Heart right ventricle (tissue), 16 donors: ENCODE data around the gene HOXD9. TPM values are rescaled to one million over a fixed set of nuclear protein-coding genes. Genes with fewer than 3 reads are reported as not detected.

Experiments
- ATAC-seq, 8 donors: fragments of 200-7000 bp; cut with Tn5 transposase; one replicate each; pipeline ENCODE4 v1.9.1; 2020; ENCODE audit warnings: mild to moderate bottlenecking in 8 of 8, moderate library complexity in 8 of 8, moderate number of reproducible peaks in 1 of 8
- DNase-seq, 2 donors: peaks; one replicate each; pipeline ENCODE4 v3.0.0-alpha.2; 2020
- H3K27ac ChIP-seq, 10 donors: fragments of 200-600 bp; sonication (generic) in 2 of 10; one replicate each; pipeline versions ENCODE4 v1.5.0 to v1.8.0; 2020 to 2022; ENCODE audit warnings: mild to moderate bottlenecking in 3 of 10
- H3K27me3 ChIP-seq, 7 donors: fragments of 200-600 bp; one replicate each; pipeline ENCODE4 v1.8.0; 2021 to 2022; ENCODE audit warnings: mild to moderate bottlenecking in 2 of 7
- H3K36me3 ChIP-seq, 9 donors: fragments of 200-600 bp; sonication (generic) in 1 of 9; one replicate each; pipeline versions ENCODE4 v1.5.0 to v1.8.0; 2020 to 2022; ENCODE audit warnings: mild to moderate bottlenecking in 2 of 9
- H3K4me1 ChIP-seq, 9 donors: fragments of 200-600 bp; sonication (generic) in 1 of 9; one replicate each; pipeline versions ENCODE4 v1.5.0 to v1.8.0; 2020 to 2022; ENCODE audit warnings: mild to moderate bottlenecking in 4 of 9
- H3K4me3 ChIP-seq, 10 donors: fragments of 200-600 bp; sonication (generic) in 2 of 10; one replicate each; pipeline versions ENCODE4 v1.5.0 to v1.8.0; 2020 to 2022; ENCODE audit warnings: mild to moderate bottlenecking in 7 of 10, moderate library complexity in 2 of 10
- H3K9me3 ChIP-seq, 11 donors: fragments of 200-600 bp in 10 of 11; sonication (generic) in 2 of 11; one replicate each; pipeline versions ENCODE4 v1.5.0 to v1.8.0; 2013 to 2022; ENCODE audit warnings: mild to moderate bottlenecking in 2 of 11, control low read depth in 1 of 11, moderate library complexity in 1 of 11
- WGBS, 2 donors: extraction: QIAGEN DNeasy Blood & Tissue Kit; methylation state at CpG; one replicate each; pipeline ENCODE4 v1.1.7; 2013; ENCODE audit warnings: inconsistent platforms in 1 of 2; 5-methylcytosine and 5-hydroxymethylcytosine counted together
- intact Hi-C, 10 donors: fragments of 100-400 bp; cut with DNase I; formaldehyde crosslinking; loops; one replicate each; pipeline versions ENCODE4 v1.11.1 to v1.14.2; 2022
- polyA plus RNA-seq, 2 donors: library from polyadenylated mRNA; stranded (reverse); fragments of 200-250 nt; gene quantifications; one replicate each; pipeline ENCODE4 v1.2.3, GENCODE V29; 2013
- total RNA-seq, 10 donors: library from RNA; stranded (reverse); fragmentation: NEBNext Ultra II Directional in 3 of 10; extraction: Animal tissue kit (Norgen Biotek cat#: 25700) in 3 of 10; gene quantifications; one replicate each; pipeline versions ENCODE4 v1.2.1 to v1.2.4, GENCODE V29; 2021 to 2023
- TF ChIP-seq, protein P1 (sequence below), 9 donors: fragments of 200-600 bp; sonication (generic) in 2 of 9; IDR thresholded peaks; one replicate each; pipeline versions ENCODE4 v1.5.0 to v1.8.0; 2021 to 2022; ENCODE audit warnings: antibody characterized with exemption in 9 of 9, mild to moderate bottlenecking in 5 of 9, moderate library complexity in 1 of 9
- donor health status: Arrhythmogenic right ventricular cardiomyopathy.
- donor health status: ischemic (EF 13 %, LVEDD 7.1; RV severe dilation, severe dysfunction).
- donor health status: healthy with polysubstance abuse.
- donor health status: DM: no; HTN: yes; CAD: no.
- donor health status: DM: no; HTN: no; CAD: no.
- donor health status: ischemic (EF 25% LVEDD 6.9; RV normal size, moderate dysfunction).
- donor health status: ischemic (EF 25% LVEDD 5.7; RV mildly dilated, moderate dysfunction).
- donor health status: healthy.
- donor health status: DM: yes; HTN: yes; CAD: no.
- donor health status: Ischemic cardiomyopathy.
- donor health status: ischemic (EF 35%, LVEDD 5.7; RV mildly dilated, moderate dysfunction).
- donor health status: nonischemic (EF 11% LVEDD 7.7; RV severe dilation, severe dysfunction).
- donor health status: DM: yes; HTN: yes; CAD: no.
- donor health status: PGD.
- donor health status: ischemic (EF 29% LVEDD 5.4; RV normal size, mild dysfunction).
- donor health status: nonischemic (EF 23%, LVEDD 6.1; RV moderate dilation, normal function).

Gene HOXD9
- total and polyA plus RNA-seq, 12 donors, result 0.15 to 0.29 (median 0.22) TPM; not detected in 8

GRCh38 chr2:176139661-176140512, 17.4 kb downstream of the HOXD9 start:
- intact Hi-C loops, result loop anchor here (1.0 to 10.0 kb wide), 16 partner anchors 127 to 675 kb away; partner anchors contain the start of gene MTX2 (in 1 of the 10)
- Histone ChIP-seq H3K9me3 (no peaks in the 10 kb centered on the region), H3K4me3 (peak overlapping the region; percentile 11 to 65 (median 46)), H3K27me3 (peaks cover 22 to 100% (median 98%) of the 10 kb centered on the region in 7 donors), H3K4me1 (peaks cover 0 to 24% (median 18%) of the 10 kb centered on the region in 9 donors), H3K36me3 (no peaks in the 10 kb centered on the region), H3K27ac (peak overlapping the region in 3 of 10 donors; percentile 47 to 57 (median 56))
- 15 to 18% methylated on average over 41 of the region's 41 CpGs for WGBS, 2 donors
- ATAC-seq (peak in 1 of 8 donors; percentile 6), DNase-seq (no peak)
- TF ChIP-seq, protein P1, sequence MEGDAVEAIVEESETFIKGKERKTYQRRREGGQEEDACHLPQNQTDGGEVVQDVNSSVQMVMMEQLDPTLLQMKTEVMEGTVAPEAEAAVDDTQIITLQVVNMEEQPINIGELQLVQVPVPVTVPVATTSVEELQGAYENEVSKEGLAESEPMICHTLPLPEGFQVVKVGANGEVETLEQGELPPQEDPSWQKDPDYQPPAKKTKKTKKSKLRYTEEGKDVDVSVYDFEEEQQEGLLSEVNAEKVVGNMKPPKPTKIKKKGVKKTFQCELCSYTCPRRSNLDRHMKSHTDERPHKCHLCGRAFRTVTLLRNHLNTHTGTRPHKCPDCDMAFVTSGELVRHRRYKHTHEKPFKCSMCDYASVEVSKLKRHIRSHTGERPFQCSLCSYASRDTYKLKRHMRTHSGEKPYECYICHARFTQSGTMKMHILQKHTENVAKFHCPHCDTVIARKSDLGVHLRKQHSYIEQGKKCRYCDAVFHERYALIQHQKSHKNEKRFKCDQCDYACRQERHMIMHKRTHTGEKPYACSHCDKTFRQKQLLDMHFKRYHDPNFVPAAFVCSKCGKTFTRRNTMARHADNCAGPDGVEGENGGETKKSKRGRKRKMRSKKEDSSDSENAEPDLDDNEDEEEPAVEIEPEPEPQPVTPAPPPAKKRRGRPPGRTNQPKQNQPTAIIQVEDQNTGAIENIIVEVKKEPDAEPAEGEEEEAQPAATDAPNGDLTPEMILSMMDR (IDR thresholded peaks at IDR 0.05), result no peak

GRCh38 chr2:176140513-176141317, 18.2 kb downstream of the HOXD9 start:
- peaks cover 22 to 100% (median 98%) of the 10 kb centered on the region in 7 donors for H3K27me3 ChIP-seq
- 9% methylated on average over 43 to 48 of the region's 48 CpGs for WGBS, 2 donors

GRCh38 chr2:176142281-176142680, 19.8 kb downstream of the HOXD9 start:
- H3K27me3 ChIP-seq, result peaks cover 17 to 100% (median 99%) of the 10 kb centered on the region in 7 donors
- ATAC-seq (no peak), DNase-seq (no peak)
- no peak overlapping the region for H3K4me3 ChIP-seq
- H3K36me3 ChIP-seq, result no peaks in the 10 kb centered on the region
- no peaks in the 10 kb centered on the region for H3K9me3 ChIP-seq
- H3K27ac ChIP-seq, result no peak overlapping the region
- intact Hi-C loops, result loop anchor here in 9 of 10 donors (2.0 to 5.0 kb wide), 9 partner anchors 125 to 670 kb away; partner anchors contain the start of gene MTX2 (in 1 of the 9)
- TF ChIP-seq, protein P1 (IDR thresholded peaks at IDR 0.05), result no peak
- 89 to 96% methylated on average over 2 of the region's 2 CpGs for WGBS, 2 donors
- peaks cover 0 to 15% (median 11%) of the 10 kb centered on the region in 9 donors for H3K4me1 ChIP-seq

More at GRCh38 chr2:176140513-176141317, 18.2 kb downstream of the HOXD9 start:
- H3K9me3 ChIP-seq, result no peaks in the 10 kb centered on the region
- H3K4me1 ChIP-seq, result peaks cover 0 to 24% (median 18%) of the 10 kb centered on the region in 9 donors
- H3K27ac ChIP-seq, result peak overlapping the region in 3 of 10 donors; percentile 35 to 57 (median 56)
- no peaks in the 10 kb centered on the region for H3K36me3 ChIP-seq
- TF ChIP-seq, protein P1 (IDR thresholded peaks at IDR 0.05), result peak; percentile 77 to 99 (median 93)
- peak overlapping the region; percentile 11 to 65 (median 46) for H3K4me3 ChIP-seq
- peak; percentile 91 to 96 (median 94) for ATAC-seq
- intact Hi-C loops, result loop anchor here (1.0 to 5.0 kb wide), 15 partner anchors 127 to 672 kb away; partner anchors contain the start of gene MTX2 (in 1 of the 10)
- DNase-seq, result peak; percentile 49 to 69
